SIG-M5 (cell line): Measurements from ENCODE around the gene MAX.
"Not testable (repeated sequence)": the region's sequence is repeated elsewhere in the genome, so short reads cannot be mapped to it uniquely, and the experiment has no call there.

Source experiments
- DNase-seq: peaks from one replicate; lab custom pipeline; 2025; lab: John Stamatoyannopoulos, UW

Gene MAX

DNA sequence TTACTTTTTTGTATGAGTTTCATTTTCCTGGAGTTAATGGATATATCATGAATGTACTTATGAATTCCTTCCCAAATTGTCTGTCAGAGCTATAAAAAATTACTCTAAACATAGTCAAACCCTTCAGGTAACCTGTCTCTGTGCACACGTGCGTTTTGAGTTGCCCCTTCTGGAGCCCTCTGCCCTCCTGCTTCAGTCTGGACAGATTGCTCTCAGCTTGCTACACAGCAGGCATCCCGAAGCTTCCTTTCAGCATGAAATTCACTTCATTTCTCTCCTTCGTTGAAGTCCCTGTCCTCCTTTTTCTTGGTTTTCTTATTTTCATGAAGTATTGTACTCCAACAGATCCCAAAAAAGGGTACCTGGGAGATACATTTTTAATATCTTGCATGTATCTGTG lies 68.3 kb downstream of the MAX start:
- DNase-seq = no peak

DNA sequence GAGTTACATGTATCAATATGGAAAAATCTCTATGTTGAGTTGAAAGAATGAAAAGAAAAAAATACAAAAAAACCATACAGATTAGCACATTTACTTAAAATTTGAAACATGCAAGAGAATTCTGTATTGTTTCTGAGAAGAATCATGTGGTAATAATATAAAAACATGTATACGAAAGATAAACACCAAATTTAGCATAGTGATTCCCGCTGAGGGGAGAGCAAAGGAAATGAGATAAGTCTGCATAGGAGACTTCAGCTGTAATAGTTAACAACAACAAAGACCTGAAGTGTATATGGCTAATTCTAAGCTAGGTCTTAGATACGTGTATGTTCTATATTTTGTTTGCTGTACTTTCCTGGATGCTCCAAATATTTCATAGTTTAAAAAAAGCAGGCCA lies 69.1 kb downstream of the MAX start:
- no peak for DNase-seq

DNA sequence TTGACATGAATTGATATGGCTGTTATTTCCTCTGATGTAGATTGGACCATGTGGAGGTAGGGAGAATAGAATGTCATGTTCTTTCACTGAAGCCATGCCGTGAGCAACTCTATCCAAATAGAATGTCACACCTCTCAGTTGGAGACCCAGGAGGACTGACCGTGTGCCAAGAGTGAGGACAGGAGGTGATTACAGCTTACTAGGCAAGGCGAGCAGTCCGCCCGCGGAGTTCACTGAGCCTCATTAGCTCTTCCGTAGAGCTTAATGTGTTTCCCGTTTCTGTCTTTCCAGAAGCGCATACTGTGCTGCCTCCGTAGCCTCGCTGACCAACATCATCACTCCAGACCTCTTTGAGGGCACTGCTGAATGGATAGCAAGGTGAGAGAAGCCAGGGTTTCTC lies 70.0 kb downstream of the MAX start:
- DNase-seq = no peak

- not testable (repeated sequence) for DNase-seq
These were observed 71.0 kb downstream of the MAX start for GRCh38 chr14:65031321-65031720.

DNA sequence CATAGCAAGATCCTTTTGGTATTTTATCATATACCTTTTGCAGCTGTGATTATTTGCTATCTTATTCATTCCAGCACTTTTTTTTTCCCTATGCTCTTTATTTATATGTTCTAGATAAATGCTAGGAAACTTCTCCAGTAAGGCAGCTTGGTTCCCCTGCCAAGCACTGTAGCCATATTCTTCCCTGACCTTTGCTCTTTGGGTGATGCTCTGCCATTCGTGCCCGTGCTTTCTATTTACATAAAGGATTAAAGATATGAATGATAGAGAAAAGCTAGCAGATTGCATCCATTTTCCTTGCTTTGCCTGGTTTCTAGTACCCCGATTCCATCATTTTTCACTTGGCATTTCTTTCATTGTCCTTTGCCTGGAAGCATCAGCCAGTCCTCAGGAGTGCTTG lies 73.4 kb downstream of the MAX start:
- no peak for DNase-seq

- no peak for DNase-seq
These were observed 75.1 kb downstream of the MAX start for GRCh38 chr14:65027127-65027799.

- DNase-seq = no peak
These were observed 75.8 kb downstream of the MAX start for GRCh38 chr14:65026526-65026925.

DNA sequence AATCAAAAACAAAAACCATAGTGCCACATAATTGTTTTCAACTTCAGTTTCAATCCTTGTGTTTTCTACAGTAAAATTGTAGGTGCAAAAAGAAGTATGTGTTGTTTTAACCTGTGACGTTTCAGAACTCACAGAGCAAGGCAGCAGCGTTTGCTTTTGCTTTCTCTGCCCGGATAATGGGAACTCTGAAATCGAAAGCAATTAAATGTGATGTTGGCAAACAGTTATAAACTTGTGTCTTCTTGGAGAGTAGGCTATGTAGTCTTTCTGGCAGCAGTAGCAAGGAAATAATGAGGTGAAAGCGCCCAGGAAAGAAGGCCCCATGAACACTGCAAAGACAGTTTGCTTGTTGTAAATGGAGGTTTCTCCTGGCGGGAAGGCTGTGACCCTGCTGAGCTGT lies 76.5 kb downstream of the MAX start:
- DNase-seq = no peak
